ENCODE data around the gene DYNC2H1. TPM values are rescaled to one million over a fixed set of nuclear protein-coding genes. Genes with fewer than 3 reads are reported as not detected.

DYNC2H1 gene
- total RNA-seq, 2 experiments from 2014 or later = 2.8 to 3.2 TPM

- Histone ChIP-seq H3K4me3 (ENCODE audit: low read length) (no peak overlapping the region), H3K9me3 (ENCODE audit: control insufficient read depth in 1 of 2, insufficient read depth in 1 of 2, low read length in 2 of 2) (no peaks in the 10 kb centered on the region), H3K36me3 (ENCODE audit: insufficient read depth, low read length) (no peaks in the 10 kb centered on the region), H3K27me3 (ENCODE audit: control insufficient read depth in 1 of 2, insufficient read depth in 2 of 2, low read length in 2 of 2) (no peaks in the 10 kb centered on the region), H3K4me1 (ENCODE audit: insufficient read depth, low read length) (no peaks in the 10 kb centered on the region), H3K27ac (ENCODE audit: low read depth in 1 of 2, low read length in 2 of 2) (no peak overlapping the region)
- CTCF ChIA-PET = interaction anchor here (0.8 kb wide), 1 partner anchor 9 kb away, joined by 3 read pairs; no protein-coding TSS in a partner anchor
- H3K9me3 Mint-ChIP-seq = no peaks in the 10 kb centered on the region
- DNase-seq (no peak), ATAC-seq (ENCODE audit: poor library complexity) (no peak)
- intact Hi-C loops (cut with DNase I, micrococcal nuclease) = no loop called here
- no peaks in the 10 kb centered on the region for H3K36me3 Mint-ChIP-seq (ENCODE audit: low read depth)
- H3K4me3 Mint-ChIP-seq = no peak overlapping the region
- H3K27me3 Mint-ChIP-seq = no peaks in the 10 kb centered on the region
- no peak overlapping the region for H3K27ac Mint-ChIP-seq
- no peak for TF ChIP-seq CTCF (IDR thresholded peaks at IDR 0.05)
- H3K4me1 Mint-ChIP-seq (ENCODE audit: low read depth) = no peaks in the 10 kb centered on the region
- POLR2A ChIA-PET = no interaction called here
These were observed 371.2 kb downstream of the DYNC2H1 start for GRCh38 chr11:103480421-103480820.

- Mint-ChIP-seq H3K9me3 (no peaks in the 10 kb centered on the region), H3K27me3 (no peaks in the 10 kb centered on the region), H3K27ac (no peak overlapping the region), H3K4me3 (no peak overlapping the region), H3K36me3 (ENCODE audit: low read depth) (no peaks in the 10 kb centered on the region), H3K4me1 (ENCODE audit: low read depth) (no peaks in the 10 kb centered on the region)
- ChIA-PET CTCF (no interaction called here), POLR2A (no interaction called here)
- Histone ChIP-seq H3K27me3 (ENCODE audit: control insufficient read depth in 1 of 2, insufficient read depth in 2 of 2, low read length in 2 of 2) (no peaks in the 10 kb centered on the region), H3K36me3 (ENCODE audit: insufficient read depth, low read length) (no peaks in the 10 kb centered on the region), H3K9me3 (ENCODE audit: control insufficient read depth in 1 of 2, insufficient read depth in 1 of 2, low read length in 2 of 2) (no peaks in the 10 kb centered on the region), H3K27ac (ENCODE audit: low read depth in 1 of 2, low read length in 2 of 2) (no peak overlapping the region), H3K4me3 (ENCODE audit: low read length) (no peak overlapping the region), H3K4me1 (ENCODE audit: insufficient read depth, low read length) (no peaks in the 10 kb centered on the region)
- intact Hi-C loops (cut with DNase I, micrococcal nuclease) = no loop called here
- no peak for TF ChIP-seq CTCF (IDR thresholded peaks at IDR 0.05)
- no peak for DNase-seq
- ATAC-seq (ENCODE audit: poor library complexity) = no peak
These were observed 374.8 kb downstream of the DYNC2H1 start for GRCh38 chr11:103483996-103484395.

- POLR2A ChIA-PET = no interaction called here
- Mint-ChIP-seq H3K27me3 (no peaks in the 10 kb centered on the region), H3K4me1 (ENCODE audit: low read depth) (no peaks in the 10 kb centered on the region), H3K9me3 (no peaks in the 10 kb centered on the region), H3K4me3 (no peak overlapping the region), H3K27ac (no peak overlapping the region), H3K36me3 (ENCODE audit: low read depth) (no peaks in the 10 kb centered on the region)
- no peak for ATAC-seq (ENCODE audit: poor library complexity)
- no peak for DNase-seq
- H3K4me1 ChIP-seq (ENCODE audit: insufficient read depth, low read length) = no peaks in the 10 kb centered on the region
- H3K36me3 ChIP-seq (ENCODE audit: insufficient read depth, low read length) = no peaks in the 10 kb centered on the region
- no peaks in the 10 kb centered on the region for H3K27me3 ChIP-seq (ENCODE audit: control insufficient read depth in 1 of 2, insufficient read depth in 2 of 2, low read length in 2 of 2)
- no peak overlapping the region for H3K27ac ChIP-seq (ENCODE audit: low read depth in 1 of 2, low read length in 2 of 2)
- H3K4me3 ChIP-seq (ENCODE audit: low read length) = no peak overlapping the region
- no peaks in the 10 kb centered on the region for H3K9me3 ChIP-seq (ENCODE audit: control insufficient read depth in 1 of 2, insufficient read depth in 1 of 2, low read length in 2 of 2)
- intact Hi-C loops (cut with DNase I, micrococcal nuclease) = no loop called here
- CTCF ChIA-PET = no interaction called here
- no peak for TF ChIP-seq CTCF (IDR thresholded peaks at IDR 0.05)
These were observed 375.3 kb downstream of the DYNC2H1 start for GRCh38 chr11:103484545-103484944.

Data from CD4-positive, alpha-beta T cell (primary cell).